H1 (cell line): Measurements from ENCODE around the gene SLX9. TPM values are rescaled to one million over a fixed set of nuclear protein-coding genes. Genes with fewer than 3 reads are reported as not detected.

Source experiments
- CTCF ChIA-PET: fragments of 300-600 bp; sonication (Branson Sonifier 250); formaldehyde crosslinking; loops from one replicate; lab custom pipeline; 2021; ENCODE audit not compliant: partially characterized antibody; lab: Charles Lee
- POLR2A ChIA-PET: fragments of 300-600 bp; sonication (Branson Sonifier 250); formaldehyde crosslinking; loops from one replicate; lab custom pipeline; 2021; ENCODE audit warnings: inconsistent platforms; ENCODE audit not compliant: partially characterized antibody; lab: Charles Lee
- DNase-seq, 2 experiments: peaks; one replicate each; pipeline versions ENCODE4 v3.0.0 to v3.0.0-alpha.2; 2010 to 2022; ENCODE audit warnings: low spot score in 2 of 2, low read depth in 1 of 2, mixed read lengths in 1 of 2
- FAIRE-seq: peaks from 2 replicates; lab custom pipeline; 2011; peaks lifted over from hg19 to GRCh38; lab: Jason Lieb, UNC
- H2AFZ ChIP-seq: 2 replicates; pipeline ENCODE4 v1.8.1; 2012; ENCODE audit warnings: low read length, inconsistent platforms
- H2AK5ac ChIP-seq: 2 replicates; pipeline ENCODE4 v1.6.1; 2013; ENCODE audit warnings: low read depth, low read length
- H2BK120ac ChIP-seq: replicated peaks from 2 replicates; pipeline ENCODE3; 2013; ENCODE audit warnings: low read depth, low read length, inconsistent platforms
- H2BK12ac ChIP-seq: 2 replicates; pipeline ENCODE4 v1.6.1; 2013; ENCODE audit warnings: low read depth, low read length
- H2BK15ac ChIP-seq: 2 replicates; pipeline ENCODE4 v1.6.1; 2013; ENCODE audit warnings: low read length
- H2BK20ac ChIP-seq: 2 replicates; pipeline ENCODE4 v1.6.1; 2013; ENCODE audit warnings: low read length
- H2BK5ac ChIP-seq: 2 replicates; pipeline ENCODE4 v1.6.1; 2013; ENCODE audit warnings: low read depth, low read length
- H3K14ac ChIP-seq: 2 replicates; pipeline ENCODE4 v1.6.1; 2013; ENCODE audit warnings: inconsistent platforms; ENCODE audit not compliant: insufficient read length
- H3K18ac ChIP-seq: 2 replicates; pipeline ENCODE4 v1.6.1; 2013; ENCODE audit warnings: low read length; ENCODE audit errors: extremely low read depth
- H3K23ac ChIP-seq: 2 replicates; pipeline ENCODE4 v1.6.1; 2013; ENCODE audit warnings: inconsistent platforms; ENCODE audit not compliant: insufficient read length
- H3K23me2 ChIP-seq: 2 replicates; pipeline ENCODE4 v1.6.1; 2013; ENCODE audit warnings: low read depth, low read length
- H3K27ac ChIP-seq: 2 replicates; pipeline ENCODE4 v1.6.1; 2011; ENCODE audit warnings: low read depth, low read length, inconsistent platforms
- H3K27me3 ChIP-seq, 4 experiments: replicated peaks in 1 of 4; 1 replicate in 1 of 4; 2 replicates in 3 of 4; pipeline versions ENCODE4 v1.6.1 to v1.8.1; 2011 to 2013; ENCODE audit warnings: low read length in 3 of 4, mild to moderate bottlenecking in 3 of 4, inconsistent platforms in 2 of 4, mixed read lengths in 2 of 4, moderate library complexity in 1 of 4; ENCODE audit not compliant: control insufficient read depth in 3 of 4, insufficient read depth in 3 of 4; ENCODE audit errors: extremely low read depth in 1 of 4
- H3K36me3 ChIP-seq, 4 experiments: 2 replicates each; pipeline versions ENCODE4 v1.6.1 to v1.8.1; 2011 to 2013; ENCODE audit warnings: mild to moderate bottlenecking in 4 of 4, low read length in 3 of 4, moderate library complexity in 2 of 4, control low read depth in 1 of 4, inconsistent platforms in 1 of 4; ENCODE audit not compliant: insufficient read depth in 4 of 4, control insufficient read depth in 2 of 4
- H3K4ac ChIP-seq: replicated peaks from 2 replicates; pipeline ENCODE3; 2013; ENCODE audit warnings: low read length, low read depth, mixed read lengths, inconsistent platforms; ENCODE audit not compliant: insufficient read length
- H3K4me1 ChIP-seq, 4 experiments: replicated peaks in 1 of 4; 1 replicate in 1 of 4; 2 replicates in 3 of 4; pipeline versions ENCODE4 v1.6.1 to v1.8.1; 2011 to 2013; ENCODE audit warnings: low read length in 3 of 4, inconsistent platforms in 2 of 4, mixed read lengths in 1 of 4; ENCODE audit not compliant: insufficient read depth in 4 of 4, control insufficient read depth in 3 of 4
- H3K4me2 ChIP-seq, 2 experiments: 2 replicates each; pipeline versions ENCODE4 v1.6.1 to v1.8.1; 2011 to 2013; ENCODE audit warnings: low read depth in 2 of 2, low read length in 2 of 2, control low read depth in 1 of 2, inconsistent platforms in 1 of 2, mild to moderate bottlenecking in 1 of 2; ENCODE audit not compliant: insufficient read depth in 1 of 2
- H3K4me3 ChIP-seq, 4 experiments: fragments of 200-600, 300-600 bp in 1 of 4; sonication (generic), shearing (Covaris generic), sonication (Bioruptor Twin) in 1 of 4; 2 replicates each; pipeline versions ENCODE4 v1.5.1 to v1.8.1; 2011 to 2016; ENCODE audit warnings: low read length in 4 of 4, low read depth in 3 of 4, control low read depth in 2 of 4, inconsistent platforms in 2 of 4, mild to moderate bottlenecking in 2 of 4, mixed read lengths in 1 of 4, moderate library complexity in 1 of 4; ENCODE audit not compliant: insufficient read depth in 2 of 4; ENCODE audit errors: extremely low read depth in 1 of 4
- H3K56ac ChIP-seq: replicated peaks from 2 replicates; pipeline ENCODE3; 2013; ENCODE audit warnings: low read depth, mild to moderate bottlenecking, mixed read lengths, low read length, inconsistent platforms; ENCODE audit not compliant: insufficient read length
- H3K79me1 ChIP-seq: 2 replicates; pipeline ENCODE4 v1.6.1; 2013; ENCODE audit warnings: low read depth, low read length, control low read depth
- H3K79me2 ChIP-seq, 2 experiments: 2 replicates each; pipeline versions ENCODE4 v1.6.1 to v1.8.1; 2012 to 2013; ENCODE audit warnings: low read length in 2 of 2, mild to moderate bottlenecking in 2 of 2, inconsistent platforms in 1 of 2; ENCODE audit not compliant: insufficient read depth in 2 of 2, control insufficient read depth in 1 of 2
- H3K9ac ChIP-seq, 4 experiments: replicated peaks in 1 of 4; 1 replicate in 1 of 4; 2 replicates in 3 of 4; pipeline versions ENCODE4 v1.6.1 to v1.8.1; 2011 to 2013; ENCODE audit warnings: low read depth in 3 of 4, low read length in 3 of 4, control low read depth in 2 of 4, mild to moderate bottlenecking in 2 of 4, moderate library complexity in 2 of 4, inconsistent platforms in 1 of 4; ENCODE audit errors: extremely low read depth in 1 of 4
- H3K9me3 ChIP-seq, 2 experiments: 2 replicates each; pipeline versions ENCODE4 v1.6.1 to v1.8.1; 2012 to 2013; ENCODE audit warnings: mild to moderate bottlenecking in 2 of 2, moderate library complexity in 2 of 2, control low read depth in 1 of 2, inconsistent platforms in 1 of 2, low read depth in 1 of 2, low read length in 1 of 2, mixed read lengths in 1 of 2; ENCODE audit not compliant: insufficient read depth in 2 of 2
- H4K20me1 ChIP-seq, 2 experiments: replicated peaks in 1 of 2; 2 replicates each; pipeline versions ENCODE3 to v1.8.1; 2011 to 2013; ENCODE audit warnings: inconsistent platforms in 2 of 2, low read length in 2 of 2, mild to moderate bottlenecking in 1 of 2; ENCODE audit not compliant: insufficient read depth in 2 of 2, control insufficient read depth in 1 of 2
- H4K5ac ChIP-seq: 2 replicates; pipeline ENCODE4 v1.6.1; 2013; ENCODE audit warnings: low read length, low read depth, mixed read lengths, inconsistent platforms; ENCODE audit not compliant: insufficient read length
- H4K8ac ChIP-seq: 2 replicates; pipeline ENCODE4 v1.8.0; 2013; ENCODE audit warnings: mild to moderate bottlenecking, moderate library complexity, low read length, inconsistent platforms; ENCODE audit not compliant: insufficient read depth; ENCODE audit errors: extremely low read depth
- H4K91ac ChIP-seq: replicated peaks from 2 replicates; pipeline ENCODE3; 2013; ENCODE audit warnings: low read length, mixed read lengths, inconsistent platforms; ENCODE audit not compliant: insufficient read length
- JUND ChIP-seq: IDR thresholded peaks from 2 replicates; pipeline ENCODE4 v1.6.1; 2011; ENCODE audit warnings: mild to moderate bottlenecking, improper control_type of control experiment, low read length
- NRF1 ChIP-seq: IDR thresholded peaks from 2 replicates; pipeline ENCODE4 v1.6.1; 2011; ENCODE audit warnings: mild to moderate bottlenecking, low read depth, low read length, improper control_type of control experiment
- PHF8 ChIP-seq: fragments of 200-600 bp; sonication (generic); conservative IDR thresholded peaks from 2 replicates; pipeline ENCODE4 v1.7.1; 2012; ENCODE audit warnings: low read depth, mild to moderate bottlenecking, inconsistent platforms, low read length, moderate library complexity
- POLR2AphosphoS5 ChIP-seq: IDR thresholded peaks from 2 replicates; pipeline ENCODE4 v1.6.1; 2011; ENCODE audit warnings: low read depth, low read length
- RNF2 ChIP-seq: fragments of 200-900, 300-1000 bp; sonication (generic); IDR thresholded peaks from 2 replicates; pipeline ENCODE4 v1.7.1; 2016; ENCODE audit warnings: borderline replicate concordance, low read depth, mild to moderate bottlenecking, antibody characterized with exemption, low read length; ENCODE audit not compliant: poor library complexity, severe bottlenecking; ENCODE audit errors: missing control alignments
- SUZ12 ChIP-seq: fragments of 200-600 bp; sonication (generic); IDR thresholded peaks from 2 replicates; pipeline ENCODE4 v1.6.1; 2012; ENCODE audit warnings: mild to moderate bottlenecking, inconsistent platforms, low read length, moderate library complexity, mixed read lengths
- WGBS, 2 experiments: shearing (Covaris generic) in 1 of 2; methylation state at CpG; one replicate each; pipeline versions ENCODE4 v1.1.6 to v1.1.7; 2013 to 2015; ENCODE audit warnings: low lambda C conversion rate in 2 of 2, mixed read lengths in 2 of 2, inconsistent platforms in 1 of 2, low coverage in 1 of 2, missing lambda C conversion rate in 1 of 2; ENCODE audit not compliant: insufficient replicate concordance in 2 of 2, insufficient coverage in 1 of 2, insufficient read length in 1 of 2; ENCODE audit errors: extremely low coverage in 1 of 2, missing lambda C conversion rate in 1 of 2; 5-methylcytosine and 5-hydroxymethylcytosine counted together
- polyA plus RNA-seq, 7 experiments: library from polyadenylated mRNA; depleted of rRNA in 3 of 7; stranded (reverse) in 5 of 7; unstranded in 2 of 7; fragments of >200 nt in 5 of 7; fragments of 200-250 nt in 2 of 7; gene quantifications; 1 replicate in 5 of 7; 2 replicates in 1 of 7; 4 replicates in 1 of 7; pipeline versions ENCODE4 v1.2.1 to v1.2.3, GENCODE V29; 2011 to 2013; ENCODE audit warnings: missing spikeins in 2 of 7, mixed read lengths in 2 of 7
- total RNA-seq: library from RNA; stranded (reverse); fragmentation: NEBNext Ultra II Directional; extraction: Animal tissue kit (Norgen Biotek cat#: 25700); gene quantifications from 2 replicates; pipeline ENCODE4 v1.2.1, GENCODE V29; 2021
- TF ChIP-seq, protein P1 (sequence below): IDR thresholded peaks from 2 replicates; pipeline ENCODE4 v1.6.1; 2012; ENCODE audit warnings: inconsistent platforms
- TF ChIP-seq, protein P2 (sequence below): IDR thresholded peaks from 2 replicates; pipeline ENCODE4 v1.6.1; 2011; ENCODE audit warnings: low read depth, mild to moderate bottlenecking, low read length; ENCODE audit not compliant: insufficient read depth

Gene SLX9
- total and polyA plus RNA-seq, 2 of the 8 experiments (the other 6 are each of a cell fraction or from before 2014, with no cell fraction given), result 17.7 to 57.3 TPM

DNA sequence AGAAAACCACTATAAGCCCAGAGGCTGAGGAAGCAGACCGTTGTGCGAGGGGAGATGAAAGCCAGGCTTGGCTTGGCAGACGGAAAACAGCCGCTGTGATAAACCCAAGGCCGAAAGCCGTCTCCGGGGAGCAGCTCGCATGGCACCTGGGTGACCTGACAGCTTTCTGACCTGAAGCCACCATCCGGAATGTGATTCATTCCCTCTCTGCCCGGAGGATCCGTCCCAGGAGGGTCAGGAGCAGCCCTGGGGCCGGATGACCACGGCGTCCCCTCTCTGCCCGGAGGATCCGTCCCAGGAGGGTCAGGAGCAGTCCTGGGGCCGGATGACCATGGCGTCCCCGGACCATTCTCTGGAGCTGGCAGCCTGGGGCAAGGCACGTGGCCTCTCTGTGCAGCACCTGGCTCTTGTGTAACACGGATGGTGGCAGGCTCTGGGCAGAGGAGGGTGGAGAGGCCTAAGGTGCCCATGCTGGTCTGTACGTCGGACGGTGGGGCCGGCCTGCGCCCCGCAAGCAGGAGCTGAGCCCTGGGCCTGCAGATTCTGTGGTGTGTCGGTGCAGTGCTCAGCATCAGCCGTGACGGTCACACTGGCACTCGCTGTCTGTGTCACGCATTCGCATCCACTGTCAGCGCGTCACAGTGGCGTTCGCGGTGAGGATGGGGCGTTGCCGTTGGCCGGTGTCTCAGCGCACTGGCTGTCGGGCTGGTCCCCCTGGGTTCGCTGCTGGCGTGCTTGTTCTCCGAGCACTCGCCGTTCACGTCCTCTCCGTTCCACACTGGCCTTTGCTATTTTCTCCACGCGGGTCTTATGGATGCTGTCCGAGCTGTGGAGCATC is 50.3 kb downstream of the SLX9 start:
- ChIA-PET CTCF (interaction anchor here (0.6 to 4.3 kb wide), 9 partner anchors 9 to 147 kb away, joined by 3 to 22 read pairs (median 3); no protein-coding TSS in a partner anchor), POLR2A (no interaction called here)
- Histone ChIP-seq H3K4me1 (no peaks in the 10 kb centered on the region), H4K91ac (no peak overlapping the region), H3K79me1 (no peaks in the 10 kb centered on the region), H3K18ac (no peak overlapping the region; the same call in 1 of the 2 replicates), H2AFZ (no peak overlapping the region), H2BK120ac (no peak overlapping the region), H3K9me3 (no peaks in the 10 kb centered on the region), H4K20me1 (peaks cover 0 to 4% of the 10 kb centered on the region in 2 experiments), H3K79me2 (no peaks in the 10 kb centered on the region), H3K27me3 (no peaks in the 10 kb centered on the region; a peak in 3 of 7 replicates), H4K8ac (peak overlapping the region; percentile 68; the same call in 1 of the 2 replicates), H2BK15ac (no peak overlapping the region), H3K27ac (no peak overlapping the region), H3K4me3 (no peak overlapping the region), H2BK12ac (no peak overlapping the region), H3K36me3 (no peaks in the 10 kb centered on the region), H4K5ac (no peak overlapping the region), H3K14ac (no peak overlapping the region), H3K56ac (no peak overlapping the region), H3K23me2 (no peaks in the 10 kb centered on the region), H3K4ac (no peak overlapping the region), H3K23ac (no peak overlapping the region), H2AK5ac (no peak overlapping the region), H2BK20ac (no peak overlapping the region), H3K9ac (no peak overlapping the region), H3K4me2 (no peak overlapping the region), H2BK5ac (no peak overlapping the region)
- 91% methylated on average over 47 of the region's 53 CpGs; no CpG with 5 or more reads in 1 of the 2 experiments for WGBS, 2 experiments
- TF ChIP-seq, protein P1, sequence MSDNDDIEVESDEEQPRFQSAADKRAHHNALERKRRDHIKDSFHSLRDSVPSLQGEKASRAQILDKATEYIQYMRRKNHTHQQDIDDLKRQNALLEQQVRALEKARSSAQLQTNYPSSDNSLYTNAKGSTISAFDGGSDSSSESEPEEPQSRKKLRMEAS, result no peak
- TF ChIP-seq PHF8 (no peak), RNF2 (no peak), JUND (no peak), POLR2AphosphoS5 (no peak), NRF1 (no peak), SUZ12 (no peak)
- TF ChIP-seq, protein P2, sequence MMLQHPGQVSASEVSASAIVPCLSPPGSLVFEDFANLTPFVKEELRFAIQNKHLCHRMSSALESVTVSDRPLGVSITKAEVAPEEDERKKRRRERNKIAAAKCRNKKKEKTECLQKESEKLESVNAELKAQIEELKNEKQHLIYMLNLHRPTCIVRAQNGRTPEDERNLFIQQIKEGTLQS, result no peak
- DNase-seq (no peak), FAIRE-seq (no peak)
